ENCODE results near the gene PIAS4. TPM values are rescaled to one million over a fixed set of nuclear protein-coding genes. Genes with fewer than 3 reads are reported as not detected.
A peak's percentile ranks its signal among the peaks of the same experiment; 100 is the strongest.

The PIAS4 gene
- total and polyA plus RNA-seq, 2 of the 13 experiments (the other 11 are each of a cell fraction or from before 2014, with no cell fraction given) = 9.0 to 20.1 TPM

DNA sequence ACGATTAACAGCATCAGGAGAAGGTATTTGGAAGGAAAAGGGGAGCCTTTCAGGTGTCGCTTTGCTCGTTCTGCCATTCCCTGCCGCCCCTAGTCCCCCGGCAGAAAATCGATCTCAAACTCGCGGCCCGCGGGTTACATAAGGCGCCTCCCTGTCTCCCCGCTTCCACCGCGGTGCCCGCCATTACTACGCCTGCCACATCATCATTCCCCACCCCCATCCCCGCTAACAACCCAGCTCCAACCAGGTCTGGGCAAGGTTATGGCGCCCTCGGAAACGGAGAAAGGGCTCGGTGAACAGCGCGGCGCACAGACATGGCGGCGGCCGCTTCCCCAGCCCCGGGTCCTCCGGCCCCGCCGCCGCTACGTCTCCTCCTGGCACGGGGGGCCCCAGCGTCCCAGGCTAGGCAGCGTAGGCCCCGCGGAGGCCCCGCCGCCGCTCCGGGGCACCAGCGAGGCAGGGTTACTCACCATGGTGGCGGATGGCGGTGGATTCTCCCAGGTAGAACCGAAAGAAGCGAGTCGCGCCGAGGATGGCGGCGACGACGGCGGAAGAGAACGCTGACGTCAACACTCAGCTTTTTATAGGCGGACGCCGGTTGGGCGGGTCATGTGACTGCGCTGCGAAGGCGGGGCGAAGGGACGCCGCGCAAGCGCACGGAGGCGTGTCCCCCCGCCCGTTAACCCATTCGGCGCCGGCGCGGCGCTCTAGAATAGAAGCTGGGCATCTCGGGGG lies 22.5 kb upstream of the PIAS4 start, which contains the start of gene EEF2 (continued):
- no peak for TF ChIP-seq MIER3 (CRISPR knock-in tag; IDR thresholded peaks at IDR 0.05; ENCODE audit: borderline replicate concordance)
- TF ChIP-seq, protein P1, sequence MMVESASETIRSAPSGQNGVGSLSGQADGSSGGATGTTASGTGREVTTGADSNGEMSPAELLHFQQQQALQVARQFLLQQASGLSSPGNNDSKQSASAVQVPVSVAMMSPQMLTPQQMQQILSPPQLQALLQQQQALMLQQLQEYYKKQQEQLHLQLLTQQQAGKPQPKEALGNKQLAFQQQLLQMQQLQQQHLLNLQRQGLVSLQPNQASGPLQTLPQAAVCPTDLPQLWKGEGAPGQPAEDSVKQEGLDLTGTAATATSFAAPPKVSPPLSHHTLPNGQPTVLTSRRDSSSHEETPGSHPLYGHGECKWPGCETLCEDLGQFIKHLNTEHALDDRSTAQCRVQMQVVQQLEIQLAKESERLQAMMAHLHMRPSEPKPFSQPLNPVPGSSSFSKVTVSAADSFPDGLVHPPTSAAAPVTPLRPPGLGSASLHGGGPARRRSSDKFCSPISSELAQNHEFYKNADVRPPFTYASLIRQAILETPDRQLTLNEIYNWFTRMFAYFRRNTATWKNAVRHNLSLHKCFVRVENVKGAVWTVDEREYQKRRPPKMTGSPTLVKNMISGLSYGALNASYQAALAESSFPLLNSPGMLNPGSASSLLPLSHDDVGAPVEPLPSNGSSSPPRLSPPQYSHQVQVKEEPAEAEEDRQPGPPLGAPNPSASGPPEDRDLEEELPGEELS (CRISPR knock-in tag; IDR thresholded peaks at IDR 0.05) = peak; percentile 19; the same call in 1 of the 2 replicates
- TF ChIP-seq, protein P2, sequence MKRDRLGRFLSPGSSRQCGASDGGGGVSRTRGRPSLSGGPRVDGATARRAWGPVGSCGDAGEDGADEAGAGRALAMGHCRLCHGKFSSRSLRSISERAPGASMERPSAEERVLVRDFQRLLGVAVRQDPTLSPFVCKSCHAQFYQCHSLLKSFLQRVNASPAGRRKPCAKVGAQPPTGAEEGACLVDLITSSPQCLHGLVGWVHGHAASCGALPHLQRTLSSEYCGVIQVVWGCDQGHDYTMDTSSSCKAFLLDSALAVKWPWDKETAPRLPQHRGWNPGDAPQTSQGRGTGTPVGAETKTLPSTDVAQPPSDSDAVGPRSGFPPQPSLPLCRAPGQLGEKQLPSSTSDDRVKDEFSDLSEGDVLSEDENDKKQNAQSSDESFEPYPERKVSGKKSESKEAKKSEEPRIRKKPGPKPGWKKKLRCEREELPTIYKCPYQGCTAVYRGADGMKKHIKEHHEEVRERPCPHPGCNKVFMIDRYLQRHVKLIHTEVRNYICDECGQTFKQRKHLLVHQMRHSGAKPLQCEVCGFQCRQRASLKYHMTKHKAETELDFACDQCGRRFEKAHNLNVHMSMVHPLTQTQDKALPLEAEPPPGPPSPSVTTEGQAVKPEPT (CRISPR knock-in tag; IDR thresholded peaks at IDR 0.05; ENCODE audit: low read depth) = peak; percentile 62; the same call in 1 of the 2 replicates
- TF ChIP-seq ASH2L (IDR thresholded peaks at IDR 0.05; ENCODE audit: insufficient read length, low read depth, low read length) = peak; percentile 97
- peak; percentile 73 for TF ChIP-seq IRF2 (CRISPR knock-in tag; IDR thresholded peaks at IDR 0.05)
- peak; percentile 76; the same call in 1 of the 2 replicates for TF ChIP-seq ZNF354B (CRISPR knock-in tag; IDR thresholded peaks at IDR 0.05)
- no peak for TF ChIP-seq ZNF564 (CRISPR knock-in tag; IDR thresholded peaks at IDR 0.05)
- 0 out of 2 replicates have a peak, but pooled peaks have one; percentile 56 for TF ChIP-seq ZNF30 (CRISPR knock-in tag; IDR thresholded peaks at IDR 0.05)
- TF ChIP-seq, protein P3, sequence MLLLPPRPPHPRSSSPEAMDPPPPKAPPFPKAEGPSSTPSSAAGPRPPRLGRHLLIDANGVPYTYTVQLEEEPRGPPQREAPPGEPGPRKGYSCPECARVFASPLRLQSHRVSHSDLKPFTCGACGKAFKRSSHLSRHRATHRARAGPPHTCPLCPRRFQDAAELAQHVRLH (CRISPR knock-in tag; IDR thresholded peaks at IDR 0.05; ENCODE audit: borderline replicate concordance, low read depth) = peak; percentile 90; the same call in 1 of the 2 replicates
- TF ChIP-seq, protein P4, sequence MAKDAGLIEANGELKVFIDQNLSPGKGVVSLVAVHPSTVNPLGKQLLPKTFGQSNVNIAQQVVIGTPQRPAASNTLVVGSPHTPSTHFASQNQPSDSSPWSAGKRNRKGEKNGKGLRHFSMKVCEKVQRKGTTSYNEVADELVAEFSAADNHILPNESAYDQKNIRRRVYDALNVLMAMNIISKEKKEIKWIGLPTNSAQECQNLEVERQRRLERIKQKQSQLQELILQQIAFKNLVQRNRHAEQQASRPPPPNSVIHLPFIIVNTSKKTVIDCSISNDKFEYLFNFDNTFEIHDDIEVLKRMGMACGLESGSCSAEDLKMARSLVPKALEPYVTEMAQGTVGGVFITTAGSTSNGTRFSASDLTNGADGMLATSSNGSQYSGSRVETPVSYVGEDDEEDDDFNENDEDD (CRISPR knock-in tag; IDR thresholded peaks at IDR 0.05; ENCODE audit: borderline replicate concordance) = no peak
- TF ChIP-seq, protein P5, sequence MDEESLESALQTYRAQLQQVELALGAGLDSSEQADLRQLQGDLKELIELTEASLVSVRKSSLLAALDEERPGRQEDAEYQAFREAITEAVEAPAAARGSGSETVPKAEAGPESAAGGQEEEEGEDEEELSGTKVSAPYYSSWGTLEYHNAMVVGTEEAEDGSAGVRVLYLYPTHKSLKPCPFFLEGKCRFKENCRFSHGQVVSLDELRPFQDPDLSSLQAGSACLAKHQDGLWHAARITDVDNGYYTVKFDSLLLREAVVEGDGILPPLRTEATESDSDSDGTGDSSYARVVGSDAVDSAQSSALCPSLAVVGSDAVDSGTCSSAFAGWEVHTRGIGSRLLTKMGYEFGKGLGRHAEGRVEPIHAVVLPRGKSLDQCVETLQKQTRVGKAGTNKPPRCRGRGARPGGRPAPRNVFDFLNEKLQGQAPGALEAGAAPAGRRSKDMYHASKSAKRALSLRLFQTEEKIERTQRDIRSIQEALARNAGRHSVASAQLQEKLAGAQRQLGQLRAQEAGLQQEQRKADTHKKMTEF (CRISPR knock-in tag; IDR thresholded peaks at IDR 0.05) = peak; percentile 88
- TF ChIP-seq, protein P6, sequence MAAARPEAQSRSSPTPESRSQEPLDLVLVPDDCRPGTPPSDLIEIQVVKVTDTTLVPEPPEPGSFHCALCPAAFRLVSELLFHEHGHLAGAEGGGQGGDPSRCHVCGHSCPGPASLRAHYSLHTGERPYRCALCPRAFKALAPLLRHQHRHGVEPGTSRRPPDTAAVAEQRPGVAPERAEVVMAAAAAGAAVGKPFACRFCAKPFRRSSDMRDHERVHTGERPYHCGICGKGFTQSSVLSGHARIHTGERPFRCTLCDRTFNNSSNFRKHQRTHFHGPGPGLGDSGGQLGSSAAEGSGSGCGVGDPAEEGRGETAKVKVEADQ (CRISPR knock-in tag; IDR thresholded peaks at IDR 0.05; ENCODE audit: borderline replicate concordance) = peak; percentile 74; the same call in 1 of the 2 replicates
- TF ChIP-seq, protein P7, sequence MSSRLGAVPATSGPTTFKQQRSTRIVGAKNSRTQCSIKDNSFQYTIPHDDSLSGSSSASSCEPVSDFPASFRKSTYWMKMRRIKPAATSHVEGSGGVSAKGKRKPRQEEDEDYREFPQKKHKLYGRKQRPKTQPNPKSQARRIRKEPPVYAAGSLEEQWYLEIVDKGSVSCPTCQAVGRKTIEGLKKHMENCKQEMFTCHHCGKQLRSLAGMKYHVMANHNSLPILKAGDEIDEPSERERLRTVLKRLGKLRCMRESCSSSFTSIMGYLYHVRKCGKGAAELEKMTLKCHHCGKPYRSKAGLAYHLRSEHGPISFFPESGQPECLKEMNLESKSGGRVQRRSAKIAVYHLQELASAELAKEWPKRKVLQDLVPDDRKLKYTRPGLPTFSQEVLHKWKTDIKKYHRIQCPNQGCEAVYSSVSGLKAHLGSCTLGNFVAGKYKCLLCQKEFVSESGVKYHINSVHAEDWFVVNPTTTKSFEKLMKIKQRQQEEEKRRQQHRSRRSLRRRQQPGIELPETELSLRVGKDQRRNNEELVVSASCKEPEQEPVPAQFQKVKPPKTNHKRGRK (CRISPR knock-in tag; IDR thresholded peaks at IDR 0.05) = 0 out of 2 replicates have a peak, but pooled peaks have one; percentile 37
- TF ChIP-seq ZNF282 (IDR thresholded peaks at IDR 0.05; ENCODE audit: partially characterized antibody) = no peak
- peak; percentile 93; the same call in 1 of the 2 replicates for TF ChIP-seq ZNF235 (CRISPR knock-in tag; IDR thresholded peaks at IDR 0.05; ENCODE audit: borderline replicate concordance)
- peak; percentile 56; the same call in 1 of the 2 replicates for TF ChIP-seq NCOR1 (IDR thresholded peaks at IDR 0.05; ENCODE audit: borderline replicate concordance, low read length)
- TF ChIP-seq TOPORS (CRISPR knock-in tag; IDR thresholded peaks at IDR 0.05) = peak; percentile 94
- TF ChIP-seq ZNF333 (CRISPR knock-in tag; IDR thresholded peaks at IDR 0.05; ENCODE audit: borderline replicate concordance) = peak; percentile 46; the same call in 1 of the 2 replicates

All from HepG2 (cell line).